Measurements from ENCODE around the gene KIAA2012. TPM values are rescaled to one million over a fixed set of nuclear protein-coding genes. Genes with fewer than 3 reads are reported as not detected.

Gene KIAA2012
- polyA plus RNA-seq, 6 donors from 2014 or later, result not detected

DNA sequence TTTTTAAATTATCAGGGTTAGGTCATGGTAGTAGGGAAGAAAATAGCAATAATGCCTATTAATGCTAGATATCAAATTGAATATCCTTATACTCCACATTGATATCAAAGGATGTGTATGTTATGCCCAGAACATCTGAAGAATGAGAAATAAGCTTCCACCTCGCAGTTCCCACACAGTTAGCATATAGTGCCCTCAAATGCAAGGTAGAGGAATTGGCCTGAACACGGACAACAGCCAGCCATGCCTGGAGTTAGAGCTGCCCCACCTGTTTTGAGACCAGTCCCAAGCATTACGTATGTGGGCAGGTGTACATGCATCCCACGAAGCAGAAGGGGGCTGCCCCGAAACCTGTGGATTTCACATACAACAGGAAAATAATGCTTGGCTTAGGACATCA is 85.7 kb downstream of the KIAA2012 start:
- Mint-ChIP-seq H3K9me3 (no peaks in the 10 kb centered on the region), H3K4me3 (no peak overlapping the region), H3K27ac (no peak overlapping the region), H3K36me3 (no peaks in the 10 kb centered on the region), H3K27me3 (peaks cover under 1 to 10% (median under 1%) of the 10 kb centered on the region in 3 donors), H3K4me1 (peaks cover 0 to 4% (median 0%) of the 10 kb centered on the region in 3 donors)
- ATAC-seq (ENCODE audit: low read depth in 2 of 2) (no peak), DNase-seq (no peak)

- Mint-ChIP-seq H3K4me3 (no peak overlapping the region), H3K9me3 (no peaks in the 10 kb centered on the region), H3K36me3 (no peaks in the 10 kb centered on the region), H3K4me1 (peaks cover 0 to 4% (median 0%) of the 10 kb centered on the region in 3 donors), H3K27me3 (peaks cover 0 to 1% (median 0%) of the 10 kb centered on the region in 3 donors), H3K27ac (no peak overlapping the region)
- DNase-seq (no peak), ATAC-seq (ENCODE audit: low read depth in 2 of 2) (no peak)
Measured at GRCh38 chr2:202161151-202161835, 88.2 kb downstream of the KIAA2012 start.

GRCh38 chr2:202164411-202164810 is 91.4 kb downstream of the KIAA2012 start:
- H3K9me3 Mint-ChIP-seq, result no peaks in the 10 kb centered on the region
- ATAC-seq (ENCODE audit: low read depth in 2 of 2) (no peak), DNase-seq (no peak)
- peaks cover 0 to 3% (median 0%) of the 10 kb centered on the region in 3 donors for H3K27me3 Mint-ChIP-seq
- H3K36me3 Mint-ChIP-seq, result no peaks in the 10 kb centered on the region
- H3K27ac Mint-ChIP-seq, result no peak overlapping the region
- H3K4me1 Mint-ChIP-seq, result peaks cover 0 to 4% (median 0%) of the 10 kb centered on the region in 3 donors
- H3K4me3 Mint-ChIP-seq, result no peak overlapping the region

DNA sequence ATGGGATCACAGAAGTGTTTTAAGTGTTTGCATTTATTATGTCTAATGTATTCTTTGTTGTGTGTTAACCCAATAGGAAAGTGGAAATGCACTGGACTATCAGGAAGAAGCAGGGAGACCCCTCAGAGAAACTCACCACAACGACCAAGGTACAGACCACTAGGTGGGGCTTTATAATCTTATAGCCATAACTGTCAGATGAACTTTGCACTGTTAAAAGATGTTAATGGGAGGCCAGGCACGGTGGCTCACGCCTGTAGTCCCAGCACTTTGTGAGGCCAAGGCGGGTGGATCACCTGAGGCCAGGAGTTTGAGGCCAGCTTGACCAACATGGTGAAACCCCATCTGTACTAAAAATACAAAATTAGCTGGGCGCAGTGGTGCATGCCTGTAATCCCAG is 92.2 kb downstream of the KIAA2012 start:
- Mint-ChIP-seq H3K27ac (no peak overlapping the region), H3K4me1 (peaks cover 0 to 4% (median 0%) of the 10 kb centered on the region in 3 donors), H3K4me3 (no peak overlapping the region), H3K27me3 (peaks cover 4 to 6% (median 6%) of the 10 kb centered on the region in 3 donors), H3K36me3 (no peaks in the 10 kb centered on the region), H3K9me3 (no peaks in the 10 kb centered on the region)
- ATAC-seq (ENCODE audit: low read depth in 2 of 2), result no peak
- no peak for DNase-seq

- no peaks in the 10 kb centered on the region for H3K9me3 Mint-ChIP-seq
- no peak overlapping the region for H3K27ac Mint-ChIP-seq
- no peak overlapping the region for H3K4me3 Mint-ChIP-seq
- H3K27me3 Mint-ChIP-seq, result peaks cover 12 to 14% (median 13%) of the 10 kb centered on the region in 3 donors
- DNase-seq, result no peak
- peaks cover 2 to 6% (median 4%) of the 10 kb centered on the region in 3 donors for H3K4me1 Mint-ChIP-seq
- ATAC-seq (ENCODE audit: low read depth in 2 of 2), result no peak
- no peaks in the 10 kb centered on the region for H3K36me3 Mint-ChIP-seq
Measured at GRCh38 chr2:202165945-202166344, 92.9 kb downstream of the KIAA2012 start.

DNA sequence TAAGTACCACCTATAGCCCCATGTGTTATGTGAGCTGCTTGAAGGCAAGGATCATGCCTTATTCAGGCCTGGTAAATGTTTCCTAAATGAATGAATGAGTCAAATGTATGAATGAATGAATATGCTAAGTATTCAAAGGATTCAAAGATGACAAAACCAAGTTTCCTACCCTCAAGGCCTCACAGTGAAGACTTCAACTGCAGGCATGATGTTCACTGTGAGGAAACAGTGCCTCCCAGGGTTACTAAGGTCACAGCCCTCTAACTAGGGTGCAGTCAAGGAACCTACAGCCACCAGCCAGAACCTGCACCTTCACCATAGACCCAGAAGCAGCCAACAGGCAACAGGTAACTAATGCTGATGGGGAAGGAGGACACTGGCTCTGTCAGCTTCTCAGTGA is 96.1 kb downstream of the KIAA2012 start:
- H3K4me1 Mint-ChIP-seq, result peaks cover 13 to 24% (median 19%) of the 10 kb centered on the region in 3 donors
- no peaks in the 10 kb centered on the region for H3K36me3 Mint-ChIP-seq
- H3K9me3 Mint-ChIP-seq, result no peaks in the 10 kb centered on the region
- DNase-seq, result no peak
- no peak for ATAC-seq (ENCODE audit: low read depth in 2 of 2)
- H3K27me3 Mint-ChIP-seq, result peaks cover 19 to 26% (median 23%) of the 10 kb centered on the region in 3 donors
- no peak overlapping the region for H3K4me3 Mint-ChIP-seq
- H3K27ac Mint-ChIP-seq, result no peak overlapping the region

DNA sequence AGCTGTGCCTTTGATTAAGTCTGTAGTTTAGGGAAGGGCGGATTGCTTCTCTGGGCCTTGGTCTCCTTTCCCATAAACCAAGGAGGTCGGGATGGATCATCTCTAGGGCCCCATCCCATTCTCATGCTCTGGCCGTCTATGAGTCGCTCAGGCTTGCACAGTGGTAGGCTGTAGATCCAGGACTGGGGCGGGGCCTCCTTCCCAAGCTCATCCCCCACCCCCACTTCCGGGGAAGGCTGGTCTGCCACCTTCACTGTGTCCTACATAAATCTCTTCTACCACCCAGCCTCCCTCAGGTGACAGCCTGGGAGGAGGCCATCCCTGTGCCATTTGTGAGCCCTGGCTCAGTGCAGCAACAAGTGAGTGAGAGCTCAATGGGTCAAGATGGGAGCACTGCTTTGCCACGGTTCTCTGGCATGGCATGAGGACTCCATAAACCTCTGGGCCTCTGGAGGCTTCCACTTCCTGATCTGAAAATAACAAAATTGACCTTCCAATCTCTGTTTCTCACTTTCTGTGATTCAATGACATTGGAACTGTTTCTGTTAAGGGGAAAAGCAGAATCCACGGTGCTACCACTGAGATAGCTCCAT is 96.9 kb downstream of the KIAA2012 start:
- Mint-ChIP-seq H3K4me1 (peaks cover 13 to 24% (median 19%) of the 10 kb centered on the region in 3 donors), H3K4me3 (no peak overlapping the region), H3K36me3 (no peaks in the 10 kb centered on the region), H3K27ac (no peak overlapping the region), H3K27me3 (peaks cover 19 to 26% (median 23%) of the 10 kb centered on the region in 3 donors), H3K9me3 (no peaks in the 10 kb centered on the region)
- no peak for DNase-seq
- no peak for ATAC-seq (ENCODE audit: low read depth in 2 of 2)

DNA sequence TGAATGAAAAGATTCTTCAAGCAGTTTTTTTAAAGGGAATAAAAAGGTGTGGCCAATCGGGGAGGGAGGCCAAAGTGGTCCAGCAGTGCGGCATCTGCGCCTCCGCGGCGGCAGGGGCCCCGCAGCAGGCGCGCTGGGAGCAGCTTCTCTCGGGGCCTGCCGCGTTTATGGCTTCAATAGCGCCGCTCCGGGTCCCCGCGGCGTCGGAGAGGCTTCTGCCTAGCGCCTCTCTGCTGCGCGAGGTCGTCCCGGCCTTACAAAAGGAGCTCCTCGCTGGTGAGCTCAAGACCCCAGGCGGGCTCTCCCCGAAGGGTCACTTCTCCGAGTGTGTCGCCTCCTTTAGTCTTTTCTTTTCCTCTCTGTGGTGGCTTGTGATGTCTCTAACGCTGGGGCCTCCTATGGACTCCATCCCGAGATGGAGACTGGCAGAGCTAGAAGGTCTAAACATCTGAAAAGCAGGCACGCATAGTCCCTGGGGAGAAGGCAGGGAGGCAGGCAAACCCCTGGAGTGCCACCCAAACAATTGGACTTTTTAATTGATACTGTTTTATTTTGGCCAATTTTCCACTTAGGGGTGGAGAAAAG is 98.3 kb downstream of the KIAA2012 start:
- Mint-ChIP-seq H3K27me3 (peaks cover 19 to 26% (median 23%) of the 10 kb centered on the region in 3 donors), H3K4me1 (peaks cover 13 to 24% (median 19%) of the 10 kb centered on the region in 3 donors), H3K4me3 (peak overlapping the region in 7 of 8 donors; percentile 35 to 70 (median 46)), H3K9me3 (no peaks in the 10 kb centered on the region), H3K36me3 (no peaks in the 10 kb centered on the region), H3K27ac (peak overlapping the region in 1 of 6 donors; percentile 87)
- peak in 1 of 2 donors; percentile 36 for ATAC-seq (ENCODE audit: low read depth in 2 of 2)
- no peak for DNase-seq

DNA sequence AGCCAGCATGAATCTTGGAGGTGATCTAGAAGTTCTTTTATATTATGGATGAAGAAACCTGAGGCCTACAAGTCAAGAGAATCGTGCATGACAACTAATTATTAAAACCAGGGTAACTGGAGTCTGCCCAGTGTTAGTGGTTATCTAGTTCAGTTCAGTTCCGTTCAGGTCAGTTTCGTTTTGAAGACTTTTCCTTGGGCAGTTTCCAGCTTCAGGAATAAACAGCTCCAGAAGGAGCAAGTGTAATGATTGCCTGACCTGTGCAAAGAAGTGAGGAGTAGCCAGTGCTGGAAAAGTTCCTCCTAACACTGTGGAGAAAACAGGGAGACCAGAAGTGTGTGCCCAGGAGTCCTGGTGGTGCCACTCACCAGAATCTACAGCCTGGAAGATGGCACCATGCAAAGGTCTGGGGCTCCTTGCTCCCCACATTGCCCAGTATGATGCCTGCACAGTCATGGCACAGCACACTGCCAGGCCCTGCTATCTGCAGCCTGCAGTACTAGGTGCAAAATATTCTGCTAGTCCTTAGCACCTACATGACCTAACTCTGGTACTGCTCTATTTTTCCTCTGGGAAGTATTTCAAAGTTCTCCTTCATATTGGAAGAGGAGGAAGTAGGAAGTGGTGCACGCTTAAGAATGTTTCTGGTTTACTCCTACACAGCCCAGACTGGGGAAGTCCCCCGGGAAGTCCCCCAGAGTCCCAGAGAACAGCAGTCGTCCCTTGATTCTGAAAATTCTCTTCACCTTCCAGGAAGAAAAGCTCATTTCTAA is 99.6 kb downstream of the KIAA2012 start:
- H3K27ac Mint-ChIP-seq, result peak overlapping the region in 4 of 6 donors; percentile 27 to 97 (median 56)
- ATAC-seq (ENCODE audit: low read depth in 2 of 2), result peak; percentile 41 to 60

DNA sequence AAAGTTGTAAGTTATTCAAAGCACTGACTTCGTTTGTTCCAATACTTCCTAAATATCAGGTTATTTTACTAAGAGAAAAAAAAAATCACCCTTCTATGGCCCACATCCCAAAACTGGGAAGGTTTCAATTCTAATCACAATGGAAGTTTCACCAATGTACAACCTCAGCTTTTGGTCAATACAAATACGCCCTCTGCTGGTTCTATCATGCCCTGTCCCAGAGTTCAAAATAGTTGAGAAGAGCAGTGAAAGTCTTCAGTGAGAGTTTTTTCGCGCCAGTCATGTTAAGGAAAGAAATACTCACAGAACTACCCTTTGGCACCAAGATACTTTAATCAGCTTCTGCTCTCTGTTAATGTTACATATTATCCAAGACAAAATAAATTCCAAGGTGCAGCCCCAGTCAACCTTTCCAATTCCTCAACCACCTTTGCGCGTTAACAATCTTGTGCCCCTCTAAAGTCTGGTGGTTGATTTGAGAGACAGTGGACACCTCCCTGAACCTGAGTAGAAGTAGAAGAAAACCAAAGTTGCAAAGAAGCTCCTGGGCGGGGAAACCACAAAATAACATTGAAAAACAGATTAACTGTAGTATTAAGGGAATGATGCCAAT is 105.4 kb downstream of the KIAA2012 start:
- DNase-seq (peak; percentile 50), ATAC-seq (ENCODE audit: low read depth in 2 of 2) (peak; percentile 59 to 73)
- peaks cover 0 to under 1% (median 0%) of the 10 kb centered on the region in 3 donors for H3K4me1 Mint-ChIP-seq
- H3K9me3 Mint-ChIP-seq, result peaks cover 0 to 2% (median 0%) of the 10 kb centered on the region in 7 donors
- no peak overlapping the region for H3K27ac Mint-ChIP-seq
- peaks cover 4 to 8% (median 5%) of the 10 kb centered on the region in 3 donors for H3K27me3 Mint-ChIP-seq
- H3K4me3 Mint-ChIP-seq, result no peak overlapping the region
- H3K36me3 Mint-ChIP-seq, result no peaks in the 10 kb centered on the region

More for the DNA sequence above, 99.6 kb downstream of the KIAA2012 start:
- peaks cover 13 to 24% (median 19%) of the 10 kb centered on the region in 3 donors for H3K4me1 Mint-ChIP-seq
- no peak for DNase-seq
- peak overlapping the region in 1 of 8 donors; percentile 73 for H3K4me3 Mint-ChIP-seq
- H3K27me3 Mint-ChIP-seq, result peaks cover 19 to 26% (median 23%) of the 10 kb centered on the region in 3 donors
- no peaks in the 10 kb centered on the region for H3K9me3 Mint-ChIP-seq
- no peaks in the 10 kb centered on the region for H3K36me3 Mint-ChIP-seq

GRCh38 chr2:202184557-202184956 is 111.5 kb downstream of the KIAA2012 start:
- ATAC-seq (ENCODE audit: low read depth in 2 of 2) (no peak), DNase-seq (no peak)
- Mint-ChIP-seq H3K9me3 (peaks cover 0 to 2% (median 0%) of the 10 kb centered on the region in 7 donors), H3K27me3 (peaks cover 11 to 17% (median 14%) of the 10 kb centered on the region in 3 donors), H3K27ac (no peak overlapping the region), H3K4me1 (no peaks in the 10 kb centered on the region), H3K4me3 (no peak overlapping the region), H3K36me3 (no peaks in the 10 kb centered on the region)

GRCh38 chr2:202185156-202185555 is 112.1 kb downstream of the KIAA2012 start:
- H3K4me3 Mint-ChIP-seq, result no peak overlapping the region
- DNase-seq, result no peak
- ATAC-seq (ENCODE audit: low read depth in 2 of 2), result no peak
- no peaks in the 10 kb centered on the region for H3K36me3 Mint-ChIP-seq
- peaks cover 11 to 17% (median 14%) of the 10 kb centered on the region in 3 donors for H3K27me3 Mint-ChIP-seq
- H3K27ac Mint-ChIP-seq, result no peak overlapping the region
- peaks cover 0 to 2% (median 0%) of the 10 kb centered on the region in 7 donors for H3K9me3 Mint-ChIP-seq
- H3K4me1 Mint-ChIP-seq, result no peaks in the 10 kb centered on the region
